Gastrocnemius medialis (tissue), 4 donors: ENCODE measurements around the gene PRR20G. TPM values are rescaled to one million over a fixed set of nuclear protein-coding genes. Genes with fewer than 3 reads are reported as not detected.

Source experiments
- ATAC-seq, 2 donors: fragments of 150-250 bp; one replicate each; pipeline ENCODE4 v1.9.1; 2016
- DNase-seq, 2 donors: peaks; one replicate each; pipeline ENCODE4 v3.0.0-alpha.2; 2019
- H3K27ac ChIP-seq, 4 donors: fragments of 200-600 bp; sonication (generic); 1 replicate in 1 of 4; 2 replicates in 3 of 4; pipeline ENCODE4 v1.5.1; 2016 to 2018; ENCODE audit warnings: mild to moderate bottlenecking in 2 of 4, moderate library complexity in 1 of 4
- H3K27me3 ChIP-seq, 3 donors: fragments of 200-600 bp; sonication (generic) in 2 of 3; 1 replicate in 1 of 3; 2 replicates in 2 of 3; pipeline versions ENCODE4 v1.5.1 to v1.6.0; 2016 to 2019; ENCODE audit warnings: mild to moderate bottlenecking in 1 of 3, moderate library complexity in 1 of 3
- H3K36me3 ChIP-seq, 2 donors: fragments of 200-600 bp; sonication (generic) in 1 of 2; one replicate each; pipeline ENCODE4 v1.5.1; 2017 to 2018
- H3K4me1 ChIP-seq, 2 donors: fragments of 200-600 bp; sonication (generic) in 1 of 2; one replicate each; pipeline ENCODE4 v1.5.1; 2016 to 2017; ENCODE audit warnings: mild to moderate bottlenecking in 2 of 2
- H3K4me3 ChIP-seq, 4 donors: fragments of 200-600 bp; sonication (generic) in 3 of 4; 1 replicate in 1 of 4; 2 replicates in 3 of 4; pipeline ENCODE4 v1.5.1; 2016 to 2019; ENCODE audit warnings: mild to moderate bottlenecking in 2 of 4
- H3K9me3 ChIP-seq, 3 donors: fragments of 200-600 bp; sonication (generic) in 2 of 3; 1 replicate in 1 of 3; 2 replicates in 2 of 3; pipeline ENCODE4 v1.5.1; 2016 to 2019
- POLR2A ChIP-seq, 2 donors: fragments of 450-650 bp; IDR thresholded peaks; one replicate each; pipeline ENCODE4 v1.6.1; 2017; ENCODE audit warnings: antibody characterized with exemption in 2 of 2, mild to moderate bottlenecking in 2 of 2, moderate library complexity in 2 of 2
- in situ Hi-C, 4 donors: fragments of 200-750 bp; cut with MboI; loops; one replicate each; pipeline versions ENCODE4 v1.15.0 to v1.8.0; 2017; ENCODE audit warnings: low sequenced_read_pairs in 4 of 4
- intact Hi-C: fragments of 100-400 bp; cut with DNase I; formaldehyde crosslinking; loops from one replicate; pipeline ENCODE4 v1.15.1; 2023; ENCODE audit warnings: low total_unique reads
- total RNA-seq, 4 donors: library from RNA; depleted of rRNA; stranded (reverse); fragments of >200 nt; gene quantifications; one replicate each; pipeline versions ENCODE4 v1.1.0 to v1.2.3, GENCODE V29; 2016
- TF ChIP-seq, protein P1 (sequence below), 5 experiments: fragments of 450-650 bp in 3 of 5; fragments of 200-600 bp in 2 of 5; sonication (generic) in 2 of 5; IDR thresholded peaks in 4 of 5; conservative IDR thresholded peaks in 1 of 5; 1 replicate in 4 of 5; 2 replicates in 1 of 5; pipeline ENCODE4 v1.5.1; 2016 to 2019; ENCODE audit warnings: antibody characterized with exemption in 5 of 5, mild to moderate bottlenecking in 3 of 5, moderate library complexity in 3 of 5

PRR20G gene
- total RNA-seq, 4 donors from 2014 or later = not detected

DNA sequence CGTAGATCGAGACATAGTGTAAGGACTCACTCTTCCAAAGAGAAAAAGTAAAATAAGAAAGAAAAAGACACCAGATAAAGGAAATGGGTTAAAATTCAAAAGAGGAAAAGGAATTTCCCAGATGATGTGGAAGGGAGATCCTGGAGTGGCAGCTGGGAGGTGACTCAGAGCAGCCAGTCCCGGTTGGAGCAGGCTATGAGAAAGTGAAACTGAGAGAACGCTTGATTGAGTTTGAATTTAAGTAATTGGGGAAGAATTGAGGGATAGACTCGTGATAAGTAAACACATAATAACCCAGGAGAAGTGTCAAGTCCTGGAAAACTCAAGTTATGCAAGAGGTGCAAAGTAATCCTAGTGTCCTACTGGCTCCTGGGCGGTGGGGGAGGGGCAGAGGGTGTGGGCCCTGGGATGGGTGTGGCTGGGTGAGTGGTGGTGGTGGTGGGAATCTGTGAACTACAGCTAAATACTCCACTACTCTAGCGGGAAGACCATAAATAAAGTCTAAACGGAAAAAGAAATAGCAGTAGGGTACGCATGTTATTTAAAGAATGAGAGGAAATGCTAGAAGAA is 1.2 kb downstream of the PRR20G start:
- no peaks in the 10 kb centered on the region for H3K4me1 ChIP-seq
- no peak overlapping the region for H3K27ac ChIP-seq
- DNase-seq = no peak
- TF ChIP-seq, protein P1, sequence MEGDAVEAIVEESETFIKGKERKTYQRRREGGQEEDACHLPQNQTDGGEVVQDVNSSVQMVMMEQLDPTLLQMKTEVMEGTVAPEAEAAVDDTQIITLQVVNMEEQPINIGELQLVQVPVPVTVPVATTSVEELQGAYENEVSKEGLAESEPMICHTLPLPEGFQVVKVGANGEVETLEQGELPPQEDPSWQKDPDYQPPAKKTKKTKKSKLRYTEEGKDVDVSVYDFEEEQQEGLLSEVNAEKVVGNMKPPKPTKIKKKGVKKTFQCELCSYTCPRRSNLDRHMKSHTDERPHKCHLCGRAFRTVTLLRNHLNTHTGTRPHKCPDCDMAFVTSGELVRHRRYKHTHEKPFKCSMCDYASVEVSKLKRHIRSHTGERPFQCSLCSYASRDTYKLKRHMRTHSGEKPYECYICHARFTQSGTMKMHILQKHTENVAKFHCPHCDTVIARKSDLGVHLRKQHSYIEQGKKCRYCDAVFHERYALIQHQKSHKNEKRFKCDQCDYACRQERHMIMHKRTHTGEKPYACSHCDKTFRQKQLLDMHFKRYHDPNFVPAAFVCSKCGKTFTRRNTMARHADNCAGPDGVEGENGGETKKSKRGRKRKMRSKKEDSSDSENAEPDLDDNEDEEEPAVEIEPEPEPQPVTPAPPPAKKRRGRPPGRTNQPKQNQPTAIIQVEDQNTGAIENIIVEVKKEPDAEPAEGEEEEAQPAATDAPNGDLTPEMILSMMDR (IDR thresholded peaks at IDR 0.05 in 4 of 5, conservative IDR thresholded peaks at IDR 0.05 in 1 of 5) = no peak
- no peak for TF ChIP-seq POLR2A (IDR thresholded peaks at IDR 0.05)
- no peak overlapping the region for H3K4me3 ChIP-seq
- intact Hi-C loops (no loop called here), in situ Hi-C loops (no loop called here)
- no peaks in the 10 kb centered on the region for H3K36me3 ChIP-seq
- H3K9me3 ChIP-seq = no peaks in the 10 kb centered on the region
- H3K27me3 ChIP-seq = no peaks in the 10 kb centered on the region
- ATAC-seq = no peak

DNA sequence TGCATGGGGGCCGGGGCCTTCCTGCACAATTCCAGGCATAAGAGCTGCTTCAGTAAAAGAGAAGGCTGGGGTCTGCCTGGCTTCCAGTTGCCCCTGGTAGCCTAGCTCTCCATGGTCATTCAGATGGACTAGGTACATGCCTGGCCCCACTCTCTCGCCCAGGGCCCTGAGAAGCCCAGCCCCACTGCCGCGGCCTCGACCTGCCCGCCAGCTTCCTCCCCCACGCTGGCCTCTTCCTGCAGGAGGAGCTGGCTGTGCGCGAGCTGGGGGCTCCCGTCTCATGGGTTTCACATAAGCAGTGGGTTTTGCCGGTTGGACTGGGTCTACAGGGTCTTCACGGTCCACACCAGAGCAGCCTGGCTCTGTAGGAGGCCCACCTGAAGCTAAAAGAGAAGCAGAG is 3.6 kb downstream of the PRR20G start:
- TF ChIP-seq POLR2A (IDR thresholded peaks at IDR 0.05) = no peak
- TF ChIP-seq, protein P1 (IDR thresholded peaks at IDR 0.05 in 4 of 5, conservative IDR thresholded peaks at IDR 0.05 in 1 of 5) = no peak

DNA sequence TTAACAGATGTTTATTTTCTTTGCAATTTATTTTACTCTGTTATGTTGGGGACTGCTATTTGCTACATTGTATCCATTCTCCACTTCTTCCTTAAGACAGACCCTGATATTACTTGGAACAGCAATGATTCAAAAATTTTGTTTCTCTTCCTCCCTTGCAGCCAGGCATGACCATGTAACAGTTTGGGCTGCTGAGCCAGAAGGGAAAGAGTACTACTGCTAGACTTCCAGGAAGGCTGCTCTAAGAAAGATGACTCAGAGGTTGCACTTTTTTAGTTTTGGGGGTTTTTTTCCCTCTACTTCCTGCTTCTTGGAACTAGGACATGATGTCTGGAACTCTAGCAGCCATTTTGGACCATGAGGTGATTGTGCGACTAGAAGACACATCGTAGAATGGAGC is 10.3 kb downstream of the PRR20G start:
- intact Hi-C loops (no loop called here), in situ Hi-C loops (no loop called here)
- Histone ChIP-seq H3K36me3 (no peaks in the 10 kb centered on the region), H3K9me3 (no peaks in the 10 kb centered on the region), H3K4me3 (no peak overlapping the region), H3K27ac (no peak overlapping the region), H3K4me1 (no peaks in the 10 kb centered on the region), H3K27me3 (no peaks in the 10 kb centered on the region)
- ATAC-seq = no peak
- no peak for DNase-seq
- no peak for TF ChIP-seq POLR2A (IDR thresholded peaks at IDR 0.05)
- TF ChIP-seq, protein P1 (IDR thresholded peaks at IDR 0.05 in 4 of 5, conservative IDR thresholded peaks at IDR 0.05 in 1 of 5) = no peak

More for the DNA sequence above, 3.6 kb downstream of the PRR20G start:
- DNase-seq (no peak), ATAC-seq (no peak)
- Histone ChIP-seq H3K4me1 (no peaks in the 10 kb centered on the region), H3K27ac (no peak overlapping the region), H3K27me3 (no peaks in the 10 kb centered on the region), H3K4me3 (no peak overlapping the region), H3K9me3 (no peaks in the 10 kb centered on the region), H3K36me3 (no peaks in the 10 kb centered on the region)
- in situ Hi-C loops = no loop called here
- intact Hi-C loops = no loop called here

DNA sequence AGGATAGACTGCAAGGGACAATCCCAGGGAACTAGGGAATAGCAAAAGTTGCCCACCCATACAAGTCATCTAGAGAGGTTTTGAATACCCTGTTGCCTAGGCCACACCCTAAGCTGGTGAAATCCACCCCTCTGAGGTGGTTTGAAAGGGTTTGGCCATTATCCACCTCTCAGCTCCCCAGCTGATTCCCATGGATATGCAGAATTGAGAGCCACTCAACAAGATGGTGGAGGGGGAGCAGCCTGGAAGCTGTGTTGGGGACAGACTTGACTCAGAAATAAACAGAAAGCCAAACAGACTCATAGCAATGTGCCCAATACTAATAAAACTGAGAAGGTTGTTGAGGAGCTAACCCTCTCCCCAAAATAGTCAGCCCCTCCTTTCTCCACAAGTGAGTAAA is 10.9 kb downstream of the PRR20G start:
- ATAC-seq = no peak
- Histone ChIP-seq H3K4me1 (no peaks in the 10 kb centered on the region), H3K9me3 (no peaks in the 10 kb centered on the region), H3K36me3 (no peaks in the 10 kb centered on the region), H3K4me3 (no peak overlapping the region), H3K27ac (no peak overlapping the region), H3K27me3 (no peaks in the 10 kb centered on the region)
- DNase-seq = no peak
- intact Hi-C loops (no loop called here), in situ Hi-C loops (no loop called here)
- TF ChIP-seq, protein P1 (IDR thresholded peaks at IDR 0.05 in 4 of 5, conservative IDR thresholded peaks at IDR 0.05 in 1 of 5) = no peak
- TF ChIP-seq POLR2A (IDR thresholded peaks at IDR 0.05) = no peak

DNA sequence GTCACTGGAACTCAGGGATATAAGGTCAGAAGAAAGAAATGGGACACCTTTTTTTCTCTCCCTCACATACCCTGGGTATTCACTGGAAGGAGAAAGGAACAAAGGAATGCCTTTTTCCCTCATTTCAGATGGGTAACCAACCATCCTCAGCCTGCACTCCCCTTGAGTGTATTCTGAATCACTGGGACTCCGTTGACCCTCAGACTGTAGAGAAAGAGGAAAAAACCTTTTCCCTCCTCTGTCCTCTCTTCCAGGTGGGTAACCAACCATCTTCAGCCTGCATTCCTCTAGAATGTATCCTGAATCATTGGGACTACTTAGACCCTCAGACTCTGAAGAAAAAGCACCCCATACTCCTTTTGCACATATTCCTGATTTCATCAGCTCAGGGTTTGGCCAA is 11.4 kb downstream of the PRR20G start:
- intact Hi-C loops = no loop called here
- no peak for ATAC-seq
- DNase-seq = no peak
- no peaks in the 10 kb centered on the region for H3K36me3 ChIP-seq
- in situ Hi-C loops = no loop called here
- no peaks in the 10 kb centered on the region for H3K9me3 ChIP-seq
- H3K27ac ChIP-seq = no peak overlapping the region
- no peak overlapping the region for H3K4me3 ChIP-seq
- TF ChIP-seq POLR2A (IDR thresholded peaks at IDR 0.05) = no peak
- TF ChIP-seq, protein P1 (IDR thresholded peaks at IDR 0.05 in 4 of 5, conservative IDR thresholded peaks at IDR 0.05 in 1 of 5) = no peak
- H3K27me3 ChIP-seq = no peaks in the 10 kb centered on the region
- no peaks in the 10 kb centered on the region for H3K4me1 ChIP-seq
